GM12874 (cell line): Measurements from ENCODE around the gene D2HGDH.

Source experiments
- TF ChIP-seq, protein P1 (sequence below): IDR thresholded peaks from 2 replicates; pipeline ENCODE4 v1.5.1; 2011; ENCODE audit warnings: low read depth, mild to moderate bottlenecking, control low read depth, low read length, moderate library complexity; ENCODE audit not compliant: insufficient read depth

The D2HGDH gene

DNA sequence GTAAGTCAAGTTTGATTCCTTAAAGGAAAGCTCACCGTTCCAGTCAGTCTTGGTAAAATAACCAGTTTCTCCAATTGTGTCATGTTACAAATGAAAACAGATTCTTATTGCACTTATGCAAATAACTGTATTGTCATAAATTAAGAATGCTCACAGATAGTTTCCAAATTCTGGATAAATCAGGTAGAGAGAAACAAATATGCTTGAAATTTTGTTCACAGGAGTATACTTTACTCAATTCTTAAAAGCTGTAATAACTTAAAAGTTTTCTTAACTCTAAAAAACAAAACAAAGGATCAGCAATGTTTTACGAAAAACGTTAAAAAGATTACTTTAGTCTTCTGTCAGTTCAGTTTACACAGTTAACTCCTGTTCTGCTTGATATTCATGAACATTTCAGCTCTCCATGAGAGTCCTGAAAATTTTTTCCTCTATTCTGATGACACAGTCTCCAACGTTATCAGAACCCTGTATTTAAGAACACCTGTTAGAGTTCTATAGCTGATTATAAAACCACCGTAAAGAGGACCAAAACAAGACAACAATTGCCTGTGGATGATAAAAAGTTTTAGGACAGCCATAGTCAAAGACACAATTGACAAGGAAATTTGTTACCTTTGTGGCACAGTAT, 46.6 kb downstream of the D2HGDH start:
- TF ChIP-seq, protein P1, sequence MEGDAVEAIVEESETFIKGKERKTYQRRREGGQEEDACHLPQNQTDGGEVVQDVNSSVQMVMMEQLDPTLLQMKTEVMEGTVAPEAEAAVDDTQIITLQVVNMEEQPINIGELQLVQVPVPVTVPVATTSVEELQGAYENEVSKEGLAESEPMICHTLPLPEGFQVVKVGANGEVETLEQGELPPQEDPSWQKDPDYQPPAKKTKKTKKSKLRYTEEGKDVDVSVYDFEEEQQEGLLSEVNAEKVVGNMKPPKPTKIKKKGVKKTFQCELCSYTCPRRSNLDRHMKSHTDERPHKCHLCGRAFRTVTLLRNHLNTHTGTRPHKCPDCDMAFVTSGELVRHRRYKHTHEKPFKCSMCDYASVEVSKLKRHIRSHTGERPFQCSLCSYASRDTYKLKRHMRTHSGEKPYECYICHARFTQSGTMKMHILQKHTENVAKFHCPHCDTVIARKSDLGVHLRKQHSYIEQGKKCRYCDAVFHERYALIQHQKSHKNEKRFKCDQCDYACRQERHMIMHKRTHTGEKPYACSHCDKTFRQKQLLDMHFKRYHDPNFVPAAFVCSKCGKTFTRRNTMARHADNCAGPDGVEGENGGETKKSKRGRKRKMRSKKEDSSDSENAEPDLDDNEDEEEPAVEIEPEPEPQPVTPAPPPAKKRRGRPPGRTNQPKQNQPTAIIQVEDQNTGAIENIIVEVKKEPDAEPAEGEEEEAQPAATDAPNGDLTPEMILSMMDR = no peak

DNA sequence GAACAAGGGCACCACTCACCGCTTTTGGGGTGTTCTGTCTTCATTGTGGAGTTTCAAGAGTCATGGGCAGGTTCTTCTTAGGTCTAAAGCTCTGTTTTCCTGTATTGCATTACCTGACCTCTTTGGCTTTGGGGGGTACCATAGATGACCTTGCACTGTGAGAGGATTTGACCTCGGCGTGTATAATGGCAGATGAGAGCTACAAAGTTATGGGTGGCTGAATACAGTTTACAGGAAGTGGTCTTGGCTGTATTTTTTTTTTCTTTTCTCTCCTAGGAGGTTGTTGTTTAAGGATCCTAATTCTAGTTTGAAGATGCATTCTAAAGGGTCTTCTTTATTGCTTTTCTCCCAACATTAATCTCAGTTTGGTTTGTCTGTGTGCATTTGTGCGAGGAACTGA, 53.7 kb downstream of the D2HGDH start:
- TF ChIP-seq, protein P1 = no peak

DNA sequence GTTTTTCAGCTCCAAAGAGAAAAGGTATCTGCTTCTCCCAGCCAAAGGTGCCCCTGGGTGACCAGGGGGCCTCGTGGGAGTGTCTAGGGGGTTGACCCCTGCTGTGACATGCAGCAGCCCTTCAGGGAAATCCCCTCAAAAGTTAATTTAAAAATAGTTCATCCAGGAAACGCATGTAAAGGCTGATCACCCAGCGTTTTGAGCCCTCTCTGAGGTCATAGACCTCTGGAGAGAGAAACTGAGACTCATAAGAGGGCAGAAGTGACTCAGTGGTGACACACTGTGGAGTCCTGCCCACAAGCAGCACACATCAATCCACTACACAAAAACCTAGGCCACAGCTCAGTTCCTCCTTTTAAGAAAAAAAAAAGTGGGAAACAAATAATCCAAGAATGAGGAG, 54.1 kb downstream of the D2HGDH start:
- TF ChIP-seq, protein P1 = no peak

DNA sequence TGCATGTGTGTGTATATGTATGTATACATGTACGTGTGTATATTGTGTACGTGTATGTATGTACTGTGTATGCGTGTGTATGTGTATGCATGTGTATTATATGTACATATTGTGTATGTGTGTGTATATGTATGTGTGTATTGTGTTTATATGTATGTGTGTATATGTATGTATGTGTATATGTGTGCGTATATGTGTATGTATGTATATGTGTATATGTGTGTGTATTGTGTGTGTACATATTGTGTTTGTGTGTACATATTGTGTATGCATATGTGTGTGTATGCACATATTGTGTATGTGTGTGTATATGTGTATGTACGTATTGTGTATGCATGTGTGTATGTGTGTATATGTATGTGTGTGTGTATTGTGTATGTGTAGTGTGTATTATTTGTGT, 59.0 kb downstream of the D2HGDH start:
- TF ChIP-seq, protein P1 = no peak

DNA sequence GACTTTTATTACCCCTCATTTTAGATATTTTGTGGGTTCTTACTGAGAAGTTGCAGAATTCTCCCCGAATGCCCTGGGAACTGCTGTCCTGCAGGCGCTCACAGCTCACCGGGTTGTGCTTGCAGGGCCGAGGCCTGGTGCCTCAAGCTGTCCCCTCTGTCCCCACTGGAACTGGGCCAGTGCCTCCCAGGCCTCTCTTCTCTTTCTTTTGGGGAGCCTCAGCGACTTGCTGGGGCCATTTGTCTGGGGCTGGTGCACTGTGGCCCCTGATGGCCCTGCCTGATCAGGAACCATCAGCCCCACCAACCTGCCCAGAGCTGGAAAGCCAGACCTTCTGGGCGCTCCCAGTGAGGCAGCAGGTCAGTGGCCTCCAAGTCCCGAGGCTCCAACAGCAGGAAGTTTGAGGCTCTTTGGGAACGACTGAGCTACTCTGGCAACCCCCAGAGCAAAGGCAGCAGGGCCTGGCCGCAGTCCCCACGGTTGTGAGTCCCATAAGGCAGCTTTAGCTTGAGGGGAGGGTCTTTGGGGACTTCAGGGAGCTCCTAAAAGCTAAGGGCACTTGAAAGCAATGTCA, 59.9 kb downstream of the D2HGDH start:
- TF ChIP-seq, protein P1 = no peak

DNA sequence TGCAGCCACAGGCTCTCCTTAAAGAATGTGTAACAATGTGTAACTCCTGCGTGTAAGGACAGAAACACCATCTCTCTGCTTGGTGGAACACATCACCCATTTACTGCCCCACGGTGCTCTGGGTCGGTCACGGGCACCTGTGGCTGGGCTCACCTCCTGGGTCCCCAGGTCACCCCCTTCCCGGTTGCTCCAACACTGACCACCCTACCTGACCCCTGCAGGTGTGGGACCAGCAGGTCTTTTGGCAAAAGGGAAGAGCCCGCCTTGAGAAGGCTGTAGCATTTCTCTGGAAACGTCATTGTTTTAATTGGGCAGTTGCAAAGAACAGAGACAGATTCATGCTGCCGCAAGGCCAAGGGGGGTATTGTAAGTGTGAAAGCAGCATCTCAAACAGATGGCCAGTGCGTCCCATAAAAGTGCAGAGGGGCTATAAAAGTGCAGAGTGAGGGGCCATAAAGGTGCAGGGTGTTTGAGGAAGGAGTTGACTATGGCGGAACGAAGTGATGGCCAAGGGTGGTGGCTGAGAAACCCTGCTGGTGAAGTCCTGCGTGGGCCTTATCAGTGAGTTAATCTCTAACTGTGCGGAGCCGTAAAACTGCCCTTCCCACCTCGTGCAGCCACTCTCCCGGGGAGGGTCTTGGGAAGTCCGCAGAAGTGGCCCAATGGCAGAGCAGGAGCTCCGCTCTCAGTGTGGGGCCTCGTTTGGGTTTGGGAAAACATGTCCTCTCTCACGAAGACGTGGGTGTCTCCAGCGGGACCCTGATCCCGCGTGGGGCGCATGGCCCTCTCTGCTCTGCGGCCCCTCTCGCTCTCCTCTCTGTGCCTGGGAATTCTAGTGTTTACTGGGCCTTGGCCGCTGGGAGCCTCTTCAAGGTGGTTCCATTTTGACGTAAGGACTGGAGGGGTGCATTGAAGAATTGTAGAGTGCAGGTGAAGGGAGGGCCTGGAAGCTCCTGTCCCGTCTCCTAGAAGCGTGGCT, 60.9 kb downstream of the D2HGDH start:
- TF ChIP-seq, protein P1 = no peak

DNA sequence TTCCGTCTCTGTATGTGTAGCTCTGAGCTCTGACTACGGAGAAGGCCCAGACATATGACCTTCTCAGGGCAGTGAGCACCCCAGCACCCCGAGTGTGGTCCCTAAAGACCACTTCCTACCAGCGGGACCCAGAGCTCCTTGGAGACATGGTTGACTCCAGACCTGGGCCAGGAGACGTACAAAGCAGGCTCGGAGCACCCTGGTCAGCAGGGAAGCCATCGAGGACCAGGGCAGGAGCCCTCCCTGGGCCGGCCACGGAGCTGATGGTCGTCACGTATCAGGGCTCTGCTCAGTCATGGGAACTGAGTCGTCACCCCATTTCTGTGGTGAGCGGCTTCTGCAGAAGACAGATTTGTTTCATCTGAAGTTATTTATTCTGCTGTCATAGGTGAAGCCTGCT, 61.8 kb downstream of the D2HGDH start:
- TF ChIP-seq, protein P1 = no peak
